Stimulated activated CD4-positive, alpha-beta T cell treated with anti-CD3 and anti-CD28 coated beads, Interleukin-1b, Interleukin-23, amount 100 ng/mL, for 1 hour (primary cell): ENCODE data around the gene NFE2.
"Not testable (repeated sequence)": the region's sequence is repeated elsewhere in the genome, so short reads cannot be mapped to it uniquely, and the experiment has no call there.

Experiments used
- DNase-seq, 2 donors: peaks; one replicate each; pipeline ENCODE4 v3.0.0-alpha.2; 2020; ENCODE audit warnings: low read depth in 2 of 2

The NFE2 gene

DNA sequence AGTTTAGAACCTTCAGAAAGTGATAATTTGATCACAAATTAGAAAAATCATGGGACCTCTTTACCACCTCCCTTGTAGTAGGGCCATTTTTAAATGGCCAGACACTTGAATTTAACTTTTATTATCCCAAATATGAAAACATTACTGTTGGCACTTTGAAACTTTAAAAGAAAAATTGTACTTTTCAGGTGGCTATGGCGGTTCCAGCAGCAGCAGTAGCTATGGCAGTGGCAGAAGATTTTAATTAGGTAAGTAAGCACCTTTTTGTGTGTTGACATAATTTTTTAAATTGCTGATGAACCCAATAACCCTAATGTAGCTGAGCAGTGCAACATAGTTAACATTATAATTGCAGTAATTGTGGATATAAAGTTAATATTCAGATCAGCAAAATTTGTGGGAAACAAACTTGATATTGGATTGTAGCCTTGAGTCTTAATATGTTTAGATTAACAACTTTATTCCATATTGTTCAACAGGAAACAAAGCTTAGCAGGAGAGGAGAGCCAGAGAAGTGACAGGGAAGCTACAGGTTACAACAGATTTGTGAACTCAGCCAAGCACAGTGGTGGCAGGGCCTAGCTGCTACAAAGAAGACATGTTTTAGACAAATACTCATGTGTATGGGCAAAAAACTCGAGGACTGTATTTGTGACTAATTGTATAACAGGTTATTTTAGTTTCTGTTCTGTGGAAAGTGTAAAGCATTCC is 16.6 kb downstream of the NFE2 start:
- not testable (repeated sequence) for DNase-seq

DNA sequence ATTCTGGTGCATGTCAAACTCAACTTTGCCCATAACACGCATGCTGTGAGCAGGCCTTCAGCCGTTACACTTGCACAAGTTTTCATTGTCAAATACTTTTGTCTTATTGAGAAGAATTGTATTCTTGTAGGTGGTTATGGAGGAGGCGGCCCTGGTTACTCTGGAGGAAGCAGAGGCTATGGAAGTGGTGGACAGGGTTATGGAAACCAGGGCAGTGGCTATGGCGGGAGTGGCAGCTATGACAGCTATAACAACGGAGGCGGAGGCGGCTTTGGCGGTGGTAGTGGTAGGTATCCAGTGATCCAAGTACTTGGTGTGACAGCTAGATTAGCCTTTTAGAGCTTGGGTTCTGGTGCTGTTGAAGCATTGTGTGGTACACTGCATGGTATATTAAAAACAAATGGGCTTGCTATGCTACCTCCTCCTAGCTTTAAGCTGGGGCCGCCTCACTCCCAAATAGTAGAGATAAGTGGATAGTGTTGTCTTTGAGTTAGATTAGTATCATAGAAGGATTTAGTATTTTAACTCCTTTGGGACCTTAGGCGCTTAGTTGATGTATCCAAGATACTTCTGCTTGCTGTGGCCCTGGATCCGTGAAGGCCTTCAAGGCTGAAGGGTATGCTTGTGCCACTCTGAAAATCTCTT is 17.7 kb downstream of the NFE2 start:
- DNase-seq = no peak

DNA sequence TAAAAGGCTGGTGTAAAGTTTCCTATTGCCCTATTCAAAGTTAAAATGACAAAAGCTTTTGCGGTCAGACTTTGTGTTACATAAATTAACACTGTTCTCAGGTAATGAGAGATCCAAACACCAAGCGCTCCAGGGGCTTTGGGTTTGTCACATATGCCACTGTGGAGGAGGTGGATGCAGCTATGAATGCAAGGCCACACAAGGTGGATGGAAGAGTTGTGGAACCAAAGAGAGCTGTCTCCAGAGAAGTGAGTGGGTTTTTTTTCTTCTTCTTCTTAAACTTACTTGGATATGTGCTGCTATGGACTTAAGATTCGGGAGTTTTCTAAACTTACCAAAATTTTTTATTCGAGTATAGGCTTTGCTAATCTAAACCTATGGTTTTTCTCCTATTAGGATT is 19.1 kb downstream of the NFE2 start:
- DNase-seq = not testable (repeated sequence)

DNA sequence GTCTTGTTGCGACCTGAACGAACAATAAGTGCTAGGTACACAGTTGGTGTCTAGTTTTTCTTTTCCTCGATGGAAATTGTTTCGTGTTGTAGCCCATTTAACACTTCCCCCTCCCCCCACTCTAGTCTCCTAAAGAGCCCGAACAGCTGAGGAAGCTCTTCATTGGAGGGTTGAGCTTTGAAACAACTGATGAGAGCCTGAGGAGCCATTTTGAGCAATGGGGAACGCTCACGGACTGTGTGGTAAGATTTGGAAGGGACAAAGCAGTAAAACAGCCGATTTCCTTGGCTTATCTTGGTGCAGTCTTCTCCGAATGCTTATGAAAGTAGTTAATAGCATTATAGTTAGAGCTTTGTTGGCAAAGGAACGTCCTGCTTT is 19.6 kb downstream of the NFE2 start:
- not testable (repeated sequence) for DNase-seq

DNA sequence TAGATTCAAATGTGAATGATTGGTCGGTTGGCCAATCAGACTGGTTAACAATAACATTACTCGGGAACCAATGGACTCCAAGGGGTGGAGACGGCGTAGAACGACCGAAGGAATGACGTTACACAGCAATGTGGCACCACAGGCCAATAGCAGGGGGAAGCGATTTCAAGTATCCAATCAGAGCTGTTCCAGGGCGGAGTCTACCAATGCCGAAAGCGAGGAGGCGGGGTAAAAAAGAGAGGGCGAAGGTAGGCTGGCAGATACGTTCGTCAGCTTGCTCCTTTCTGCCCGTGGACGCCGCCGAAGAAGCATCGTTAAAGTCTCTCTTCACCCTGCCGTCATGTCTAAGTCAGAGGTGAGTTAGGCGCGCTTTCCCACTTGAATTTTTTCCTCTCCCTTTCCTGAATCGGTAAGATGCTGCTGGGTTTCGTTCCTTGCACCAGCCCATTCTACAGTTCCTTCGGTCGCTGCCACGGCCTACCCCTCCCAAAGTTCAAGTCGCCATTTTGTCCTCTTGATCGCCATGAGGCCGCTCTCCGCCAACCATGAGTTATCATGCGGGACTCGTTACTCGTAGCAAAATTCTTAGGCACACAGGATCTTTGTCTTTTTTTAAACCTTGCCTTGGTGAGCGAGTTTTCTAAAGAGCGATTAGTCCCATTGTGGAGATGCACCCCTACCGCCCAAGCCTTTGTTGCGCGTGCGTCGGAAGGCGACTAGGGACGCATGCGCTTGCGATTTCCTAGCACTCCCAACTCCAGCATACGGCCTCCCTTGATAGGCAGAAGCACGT is 20.2 kb downstream of the NFE2 start, which contains the start of gene HNRNPA1:
Gene HNRNPA1, plus strand, starts transcription at position 259 of the 793 bp plus-strand sequence. Its CDS starts 82 bp downstream, at position 341.
- DNase-seq = peak; percentile 63 to 91

DNA sequence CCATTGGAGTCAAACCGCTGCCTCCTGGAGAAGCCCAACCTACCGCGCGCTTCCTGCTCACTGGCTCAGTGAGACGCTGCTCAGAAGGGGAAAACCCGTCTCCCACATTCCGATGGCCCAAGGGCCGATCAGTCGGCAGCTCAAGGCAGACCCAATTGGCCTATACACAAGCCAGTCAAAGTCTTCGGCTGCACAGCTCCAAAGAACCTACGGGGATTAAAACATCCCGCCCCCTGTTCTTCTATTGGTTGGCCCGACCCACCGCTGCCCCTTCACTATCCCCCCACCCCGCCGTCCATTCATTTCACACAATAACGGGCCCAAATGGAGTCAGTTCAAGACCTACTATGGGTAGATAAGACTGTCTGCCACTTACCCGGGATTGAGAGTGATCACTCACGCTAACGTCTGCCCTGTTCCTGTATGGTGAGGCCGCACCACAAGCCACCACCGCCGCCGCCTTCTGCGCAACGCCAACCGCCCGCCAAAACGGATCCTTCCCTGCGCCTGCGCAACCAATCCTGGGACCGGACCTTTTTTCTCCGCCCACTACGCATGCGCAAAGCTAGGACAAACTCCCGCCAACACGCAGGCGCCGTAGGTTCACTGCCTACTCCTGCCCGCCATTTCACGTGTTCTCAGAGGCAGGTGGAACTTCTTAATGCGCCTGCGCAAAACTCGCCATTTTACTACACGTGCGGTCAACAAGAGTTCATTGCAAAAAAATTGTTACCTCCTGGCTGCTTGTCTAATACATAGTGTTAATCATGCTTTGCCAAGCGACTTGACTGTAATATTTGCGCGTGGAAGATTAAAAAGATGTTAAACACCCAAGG is 21.0 kb downstream of the NFE2 start, which contains the start of gene CBX5:
Gene CBX5, minus strand, starts transcription at position 491 of the 836 bp plus-strand sequence. CDS start 22,472 bp downstream, outside the sequence.
- DNase-seq = peak; percentile 97 to 99

DNA sequence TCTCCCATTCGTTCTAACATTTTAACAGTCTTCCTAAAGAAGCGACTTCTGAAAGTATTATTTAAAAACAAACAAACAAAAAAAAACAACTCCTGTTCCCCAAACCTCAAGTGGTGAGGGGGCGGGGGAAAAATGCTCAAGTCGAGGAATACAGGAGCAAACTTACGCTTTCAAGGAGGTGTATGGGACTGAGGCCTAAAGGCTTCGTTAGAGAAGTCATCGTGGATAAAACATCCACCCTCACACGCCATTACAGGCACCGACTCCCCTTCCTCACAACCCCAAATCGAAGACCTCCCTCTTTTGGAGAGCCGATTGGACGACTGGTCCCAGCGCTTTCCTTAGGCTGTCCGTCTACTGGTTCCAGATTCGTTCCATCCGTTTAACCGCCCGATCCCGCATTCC is 21.6 kb downstream of the NFE2 start:
- DNase-seq = no peak

DNA sequence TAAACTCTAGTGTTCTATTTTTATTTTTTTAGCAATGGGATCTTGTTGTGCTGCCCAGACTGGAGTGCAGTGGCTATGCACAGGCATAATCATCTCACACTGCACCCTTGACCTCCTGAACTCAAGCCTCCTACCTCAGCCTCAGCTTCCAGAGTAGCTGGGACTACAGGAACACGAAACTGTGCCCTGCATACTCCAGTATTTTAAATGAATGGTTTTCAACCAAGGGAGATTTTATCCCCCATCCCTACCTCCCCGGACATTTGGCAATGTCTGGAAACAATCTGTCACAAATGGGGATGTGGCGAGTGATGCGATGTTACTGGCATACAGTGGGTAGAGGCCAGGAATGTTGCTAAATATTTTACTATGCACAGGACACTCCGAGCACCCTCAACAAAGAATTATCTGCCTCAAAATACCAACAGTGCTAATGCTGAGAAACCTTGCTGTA is 23.0 kb downstream of the NFE2 start:
- DNase-seq = no peak

DNA sequence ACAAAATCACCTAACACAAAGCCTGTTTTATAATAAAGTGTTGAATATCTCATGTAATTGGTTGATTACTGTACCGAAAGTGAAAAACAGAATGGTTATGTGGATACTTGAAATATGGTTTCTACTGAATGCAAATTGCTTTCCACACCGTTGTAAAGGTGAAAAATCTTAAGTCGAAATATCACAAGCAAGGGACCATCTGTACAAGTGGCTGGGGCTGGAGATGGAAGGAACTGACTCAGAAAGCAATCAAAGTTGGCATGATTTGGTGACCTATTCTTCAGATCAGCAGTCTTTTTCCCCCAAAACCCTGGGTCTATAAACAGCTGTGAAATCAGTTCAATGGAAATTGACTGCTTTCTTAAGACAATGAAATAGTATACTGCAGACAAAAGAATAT is 24.4 kb downstream of the NFE2 start:
- no peak for DNase-seq

DNA sequence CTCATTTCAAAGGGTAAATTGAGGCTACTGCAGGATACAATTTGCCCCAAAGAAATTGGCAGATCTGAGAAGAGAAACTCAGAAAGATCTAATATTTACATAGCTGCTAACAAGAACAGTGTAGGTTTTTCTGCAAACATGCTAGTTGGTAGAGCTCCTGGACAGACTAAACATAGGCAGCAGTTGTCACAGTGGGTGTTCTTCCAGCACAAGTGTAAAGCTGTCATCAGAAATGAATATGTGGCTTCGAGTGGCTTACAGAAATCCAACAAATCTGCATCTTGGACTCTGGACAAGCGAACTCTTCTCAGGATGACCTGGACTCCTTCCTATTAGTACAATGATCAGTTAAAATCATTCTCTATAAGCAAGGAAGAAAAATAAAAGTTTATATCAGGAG is 26.8 kb downstream of the NFE2 start:
- DNase-seq = no peak

DNA sequence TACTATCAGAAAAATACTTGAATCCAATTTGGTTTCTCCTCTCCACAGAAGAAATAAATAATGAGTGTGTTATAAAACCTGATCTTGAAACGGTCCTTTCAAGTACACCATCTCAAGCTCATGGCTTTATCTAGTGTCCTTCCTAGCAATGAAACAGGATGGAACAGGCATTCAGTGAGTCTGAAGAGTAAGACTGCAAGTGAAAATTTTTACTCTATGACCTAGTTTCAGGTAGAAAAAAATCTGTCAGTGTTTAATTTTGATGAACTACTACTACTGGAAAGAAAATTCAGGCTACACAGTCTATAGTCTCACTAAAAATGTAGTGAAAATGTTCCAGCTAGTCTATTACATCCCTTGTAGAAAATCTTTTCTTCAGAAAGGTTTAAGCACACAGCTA is 28.6 kb downstream of the NFE2 start:
- no peak for DNase-seq

DNA sequence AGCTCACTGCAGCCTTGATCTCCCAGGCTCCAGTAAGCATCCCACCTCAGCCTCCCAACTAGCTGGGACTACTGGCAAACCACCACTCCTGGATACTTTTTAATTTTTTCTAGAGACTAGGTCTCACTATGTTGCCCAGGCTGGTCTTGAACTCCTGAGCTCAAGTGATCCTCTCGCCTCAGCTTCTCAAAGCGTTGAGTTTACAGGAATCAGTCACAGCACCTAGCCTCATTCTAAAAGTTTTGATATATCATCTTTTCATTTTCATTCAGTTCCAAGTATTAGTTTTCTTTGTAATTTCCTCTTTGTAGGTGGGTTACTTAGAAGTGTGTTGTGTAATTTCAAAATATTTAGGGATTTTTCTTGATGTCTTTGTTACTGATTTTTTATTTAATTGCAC is 30.5 kb downstream of the NFE2 start:
- DNase-seq = no peak

DNA sequence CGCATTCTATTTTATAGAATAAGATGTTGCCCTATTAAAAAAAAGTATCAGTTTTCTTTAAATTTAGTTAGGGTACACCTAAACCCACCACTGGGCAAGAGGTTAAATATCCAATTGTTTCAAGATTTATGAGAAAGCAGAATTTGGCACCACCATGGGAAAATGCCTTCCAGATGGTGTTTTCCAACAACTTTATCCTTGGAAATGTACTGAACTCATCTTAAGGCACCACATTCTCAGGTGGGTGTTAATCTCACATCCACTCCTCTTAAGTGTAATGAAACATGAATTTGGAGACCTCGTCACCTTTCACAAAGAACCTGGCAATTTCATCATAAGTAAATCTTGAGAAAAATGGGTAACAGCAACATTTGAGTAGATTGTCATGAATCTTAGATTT is 34.0 kb downstream of the NFE2 start:
- DNase-seq = no peak

DNA sequence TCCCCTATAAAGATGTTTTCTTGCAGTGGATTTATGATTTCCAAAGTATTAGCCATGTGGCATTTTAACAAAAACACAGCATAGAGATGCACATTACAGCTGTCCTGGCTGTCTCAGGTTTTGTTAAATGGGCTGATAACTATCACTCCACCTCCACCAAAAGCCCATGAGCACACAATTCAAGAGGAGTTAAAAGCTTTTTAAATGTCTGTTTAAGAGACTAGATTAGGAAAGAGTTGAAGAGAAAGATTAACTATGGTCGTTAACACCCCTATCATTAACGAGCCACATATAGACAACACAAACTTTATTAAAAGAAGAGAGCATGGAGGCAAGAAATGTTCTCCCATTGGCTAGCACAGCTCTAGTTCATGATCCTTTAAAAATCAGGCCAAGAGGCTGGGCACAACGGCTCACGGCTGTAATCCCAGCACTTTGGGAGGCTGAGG is 35.4 kb downstream of the NFE2 start:
- no peak for DNase-seq

DNA sequence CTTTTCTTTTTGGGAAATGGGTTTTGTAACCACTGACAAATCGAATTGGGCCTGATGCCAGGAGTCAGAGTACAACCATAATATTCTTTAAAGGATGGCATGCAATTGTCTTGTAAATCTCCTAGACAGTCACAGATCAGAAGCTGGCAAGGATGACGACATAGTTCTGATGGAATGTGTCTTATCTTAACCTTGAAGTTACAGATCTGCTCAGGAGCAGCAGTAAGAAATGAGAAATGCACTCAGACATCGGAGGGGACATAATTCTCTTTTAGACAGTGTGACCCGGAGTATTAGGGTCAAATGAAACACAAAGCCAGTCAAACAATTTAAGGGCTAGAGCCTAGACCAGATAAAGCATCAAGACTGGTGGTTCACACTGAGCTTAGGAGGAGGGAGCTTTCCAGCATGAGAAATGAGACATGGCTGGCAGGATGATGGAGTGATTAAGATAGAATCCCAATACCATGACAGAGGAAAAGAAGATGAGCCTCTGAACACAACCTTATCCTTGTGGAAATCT is 38.4 kb downstream of the NFE2 start:
- DNase-seq = no peak

DNA sequence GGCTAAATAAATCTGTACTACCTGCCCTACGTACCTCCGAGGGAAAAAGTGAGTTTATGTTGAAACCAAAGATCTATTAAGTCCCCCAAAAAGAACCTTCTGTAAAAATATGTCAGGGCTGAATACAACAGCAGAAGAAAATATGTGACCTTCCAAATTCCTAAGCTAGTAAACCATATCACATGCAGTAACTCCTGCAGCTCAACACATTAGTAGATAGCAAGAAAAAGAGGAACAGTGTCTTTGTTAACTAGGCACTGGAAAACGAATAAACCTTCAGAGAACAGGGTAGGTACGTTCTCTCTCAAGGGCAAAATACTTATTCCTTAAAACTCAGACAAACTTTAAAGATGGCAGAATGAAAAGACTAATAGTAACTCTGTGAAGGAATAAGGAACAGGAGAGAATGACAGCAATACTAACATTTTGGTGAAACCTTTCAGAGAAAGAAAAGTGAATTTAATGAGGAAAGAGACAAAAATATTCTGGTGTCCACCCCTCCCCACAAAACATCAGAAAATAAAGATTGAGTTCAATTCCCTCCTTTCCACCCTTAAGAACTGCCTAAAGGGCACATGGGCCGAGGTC is 38.9 kb downstream of the NFE2 start:
- no peak for DNase-seq

DNA sequence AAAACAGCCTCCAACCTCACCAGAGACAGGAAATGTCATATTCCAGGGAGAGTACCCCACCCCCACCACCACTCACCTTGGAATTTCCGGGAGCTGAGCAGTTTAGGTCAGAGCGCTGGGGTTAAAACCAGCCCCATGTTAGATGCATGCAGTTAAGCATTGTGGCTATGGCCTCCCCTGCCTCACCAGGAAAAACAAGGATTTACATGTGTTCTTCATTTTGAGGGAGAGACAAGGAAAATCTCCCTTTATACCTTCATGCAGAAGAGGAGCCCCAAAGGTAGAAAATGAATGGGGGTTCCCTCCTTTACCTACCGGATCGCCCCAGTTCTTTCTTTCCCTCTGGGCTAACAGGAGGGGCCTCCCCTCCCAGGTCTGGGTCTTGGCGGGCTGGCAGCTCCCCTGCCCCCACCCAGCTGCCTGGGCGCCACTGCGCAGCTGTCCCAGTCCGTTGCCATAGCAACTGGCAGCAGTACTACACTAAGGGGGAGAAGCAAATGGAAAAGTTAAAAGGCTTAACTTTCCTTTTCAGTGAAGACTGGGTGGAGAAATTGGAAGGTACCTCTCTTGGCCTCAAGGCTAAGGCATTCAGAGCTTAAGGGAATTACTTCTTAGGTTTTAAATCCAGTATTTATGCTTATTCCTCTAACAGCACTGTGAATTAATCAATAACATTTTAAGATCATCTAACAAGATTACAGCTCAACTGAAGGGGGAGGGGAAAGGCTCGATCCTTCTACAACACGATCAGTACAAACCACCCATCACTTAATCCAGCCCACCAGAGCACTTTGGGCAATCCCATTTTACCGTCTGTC is 41.4 kb downstream of the NFE2 start:
- DNase-seq = no peak

DNA sequence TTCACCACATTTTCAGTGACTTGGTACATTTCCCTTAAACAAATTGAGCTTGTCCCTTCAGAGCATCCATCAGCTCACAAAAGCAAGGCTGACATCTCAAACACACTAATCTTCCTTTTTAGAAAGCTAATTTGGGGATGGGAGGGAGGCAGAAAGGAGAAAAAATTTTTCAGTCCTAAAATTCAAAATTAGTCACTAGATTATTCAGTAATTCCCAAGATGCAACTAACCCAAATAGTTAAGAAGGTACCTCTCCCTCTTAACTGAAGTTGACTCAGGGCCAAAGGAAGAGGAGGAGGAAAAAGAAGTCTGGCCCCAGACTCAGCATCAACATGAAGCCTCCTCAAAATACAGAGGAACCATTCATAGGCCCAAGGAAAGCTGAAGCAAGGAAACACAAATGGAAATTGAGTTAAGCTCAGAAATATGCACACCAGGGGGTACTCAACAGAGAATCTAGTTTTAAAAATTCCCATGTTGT is 42.6 kb downstream of the NFE2 start:
- no peak for DNase-seq

DNA sequence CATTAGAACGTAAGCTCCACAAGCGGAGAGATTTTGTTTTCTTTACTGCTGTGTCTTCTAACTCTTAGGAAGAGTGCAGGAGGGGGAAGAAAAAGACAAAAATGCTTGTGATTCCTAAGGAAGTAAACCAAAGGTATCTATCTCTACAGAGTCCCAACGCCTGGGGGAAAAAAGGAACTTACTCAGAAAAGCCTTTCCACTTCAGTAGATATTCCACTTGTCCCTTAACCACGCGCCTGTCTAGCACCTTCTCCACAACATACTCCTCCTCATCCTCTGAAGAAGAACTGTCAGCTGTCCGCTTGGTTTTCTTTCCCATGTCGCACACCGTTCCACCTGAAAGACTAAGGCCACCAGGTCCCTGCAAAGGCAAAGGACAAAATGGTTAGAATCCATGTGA is 43.5 kb downstream of the NFE2 start:
- no peak for DNase-seq

DNA sequence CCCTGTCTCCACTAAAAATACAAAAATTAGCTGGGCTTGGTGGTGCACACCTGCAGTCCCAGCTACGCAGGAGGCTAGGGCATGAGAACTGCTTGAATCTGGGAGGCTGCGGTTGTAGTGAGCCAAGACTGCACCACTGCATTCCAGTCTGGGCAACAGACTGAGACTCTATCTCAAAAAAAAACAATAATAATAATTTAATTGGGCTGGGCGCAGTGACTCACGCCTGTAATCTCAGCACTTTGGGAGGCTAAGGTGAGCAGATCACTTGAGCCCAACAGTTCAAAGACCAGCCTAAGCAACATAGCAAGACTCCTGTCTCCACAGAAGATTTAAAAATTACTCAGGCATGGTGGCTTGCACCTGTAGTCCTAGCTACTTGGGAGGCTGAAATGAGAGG is 47.6 kb downstream of the NFE2 start:
- no peak for DNase-seq
